Body of pancreas (tissue), 4 donors: ENCODE data around the gene CHTF8. TPM values are rescaled to one million over a fixed set of nuclear protein-coding genes. Genes with fewer than 3 reads are reported as not detected.
A peak's percentile ranks its signal among the peaks of the same experiment; 100 is the strongest.

Experiments used
- ATAC-seq: fragments of 150-250 bp; one replicate; pipeline ENCODE4 v1.9.1; 2016
- DNase-seq, 4 donors: peaks; one replicate each; pipeline ENCODE4 v3.0.0-alpha.2; 2019
- H3K27ac ChIP-seq, 4 donors: fragments of 200-600 bp; sonication (generic); 1 replicate in 3 of 4; 2 replicates in 1 of 4; pipeline versions ENCODE4 v1.5.1 to v1.6.1; 2016 to 2019; ENCODE audit warnings: mild to moderate bottlenecking in 1 of 4, mixed read lengths in 1 of 4, moderate library complexity in 1 of 4
- H3K27me3 ChIP-seq, 2 donors: fragments of 200-600 bp; sonication (generic); one replicate each; pipeline ENCODE4 v1.6.0; 2016; ENCODE audit warnings: mild to moderate bottlenecking in 1 of 2
- H3K36me3 ChIP-seq, 2 donors: fragments of 200-600 bp; sonication (generic); replicated peaks in 1 of 2; 2 replicates each; pipeline ENCODE4 v1.5.1; 2016; ENCODE audit warnings: low read depth in 2 of 2; ENCODE audit not compliant: insufficient read depth in 1 of 2
- H3K4me1 ChIP-seq: fragments of 200-600 bp; sonication (generic); one replicate; pipeline ENCODE4 v1.6.0; 2016
- H3K4me3 ChIP-seq, 2 donors: fragments of 200-600 bp; sonication (generic); 1 replicate in 1 of 2; 2 replicates in 1 of 2; pipeline ENCODE4 v1.5.1; 2016 to 2019
- H3K9me3 ChIP-seq, 3 donors: fragments of 200-600 bp; sonication (generic); 1 replicate in 2 of 3; 2 replicates in 1 of 3; pipeline ENCODE4 v1.5.1; 2016
- POLR2A ChIP-seq, 3 donors: fragments of 450-650 bp; IDR thresholded peaks; one replicate each; pipeline ENCODE4 v1.6.1; 2016; ENCODE audit warnings: antibody characterized with exemption in 3 of 3, mild to moderate bottlenecking in 2 of 3
- WGBS, 2 donors: methylation state at CpG; one replicate each; pipeline ENCODE4 v1.1.5; 2017; 5-methylcytosine and 5-hydroxymethylcytosine counted together
- intact Hi-C: fragments of 100-400 bp; cut with DNase I; formaldehyde crosslinking; loops from one replicate; pipeline ENCODE4 v1.15.1; 2023
- total RNA-seq, 2 donors: library from RNA; depleted of rRNA; stranded (reverse); fragments of >200 nt; gene quantifications; one replicate each; pipeline ENCODE4 v1.1.0, GENCODE V29; 2016
- TF ChIP-seq, protein P1 (sequence below), 7 experiments: fragments of 450-650 bp in 4 of 7; fragments of 200-600 bp in 3 of 7; sonication (generic) in 3 of 7; IDR thresholded peaks; one replicate each; pipeline ENCODE4 v1.5.1; 2016 to 2019; ENCODE audit warnings: antibody characterized with exemption in 7 of 7

Gene CHTF8
- total RNA-seq, 2 donors from 2014 or later, result 35.3 to 39.4 TPM

DNA sequence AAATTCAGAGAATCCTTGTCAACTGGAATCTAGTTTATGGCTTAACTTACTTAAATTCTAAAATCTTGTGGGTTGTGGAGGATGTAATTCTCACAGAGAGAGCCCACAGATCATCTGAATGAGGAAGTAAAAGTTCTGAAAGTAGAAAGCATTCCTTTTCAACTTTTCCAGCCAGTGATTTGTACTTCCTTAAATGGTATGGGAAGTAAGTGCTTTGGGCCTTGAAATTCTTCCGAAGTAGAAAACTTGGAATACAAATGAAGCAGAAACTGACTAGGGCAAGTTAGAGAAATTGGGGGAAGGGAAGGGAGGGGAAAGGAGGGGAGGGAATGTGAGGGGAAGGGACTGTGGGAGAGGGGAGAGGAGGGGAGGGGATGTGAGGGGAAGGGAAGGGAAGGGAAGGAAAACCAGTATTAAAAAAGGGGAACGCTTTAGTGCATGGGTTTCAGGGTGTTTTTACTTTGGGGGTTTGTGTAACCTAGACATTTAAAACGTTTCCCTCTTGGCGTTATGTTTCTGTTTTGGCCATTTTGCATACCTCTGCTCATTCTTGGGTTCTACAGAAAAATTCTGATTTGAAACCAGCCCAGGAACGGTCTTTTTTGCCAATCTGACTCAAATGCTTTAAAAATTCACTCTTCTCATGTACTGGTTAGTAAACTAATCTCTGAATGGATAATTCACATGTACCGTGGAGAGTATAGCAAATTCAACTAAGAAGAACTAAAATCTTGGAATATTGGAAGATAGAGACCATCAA lies 39.1 kb upstream of the CHTF8 start:
- Histone ChIP-seq H3K36me3 (peaks cover 0 to 7% of the 10 kb centered on the region in 2 donors), H3K4me3 (no peak overlapping the region), H3K27me3 (no peaks in the 10 kb centered on the region), H3K27ac (peak overlapping the region in 3 of 4 donors; percentile 31 to 76 (median 65)), H3K4me1 (peaks cover 47% of the 10 kb centered on the region), H3K9me3 (no peaks in the 10 kb centered on the region)
- intact Hi-C loops, result no loop called here
- 59 to 71% methylated on average over 6 of the region's 6 CpGs for WGBS, 2 donors
- ATAC-seq (no peak), DNase-seq (no peak)
- no peak for TF ChIP-seq POLR2A (IDR thresholded peaks at IDR 0.05)
- TF ChIP-seq, protein P1, sequence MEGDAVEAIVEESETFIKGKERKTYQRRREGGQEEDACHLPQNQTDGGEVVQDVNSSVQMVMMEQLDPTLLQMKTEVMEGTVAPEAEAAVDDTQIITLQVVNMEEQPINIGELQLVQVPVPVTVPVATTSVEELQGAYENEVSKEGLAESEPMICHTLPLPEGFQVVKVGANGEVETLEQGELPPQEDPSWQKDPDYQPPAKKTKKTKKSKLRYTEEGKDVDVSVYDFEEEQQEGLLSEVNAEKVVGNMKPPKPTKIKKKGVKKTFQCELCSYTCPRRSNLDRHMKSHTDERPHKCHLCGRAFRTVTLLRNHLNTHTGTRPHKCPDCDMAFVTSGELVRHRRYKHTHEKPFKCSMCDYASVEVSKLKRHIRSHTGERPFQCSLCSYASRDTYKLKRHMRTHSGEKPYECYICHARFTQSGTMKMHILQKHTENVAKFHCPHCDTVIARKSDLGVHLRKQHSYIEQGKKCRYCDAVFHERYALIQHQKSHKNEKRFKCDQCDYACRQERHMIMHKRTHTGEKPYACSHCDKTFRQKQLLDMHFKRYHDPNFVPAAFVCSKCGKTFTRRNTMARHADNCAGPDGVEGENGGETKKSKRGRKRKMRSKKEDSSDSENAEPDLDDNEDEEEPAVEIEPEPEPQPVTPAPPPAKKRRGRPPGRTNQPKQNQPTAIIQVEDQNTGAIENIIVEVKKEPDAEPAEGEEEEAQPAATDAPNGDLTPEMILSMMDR (IDR thresholded peaks at IDR 0.05), result no peak

DNA sequence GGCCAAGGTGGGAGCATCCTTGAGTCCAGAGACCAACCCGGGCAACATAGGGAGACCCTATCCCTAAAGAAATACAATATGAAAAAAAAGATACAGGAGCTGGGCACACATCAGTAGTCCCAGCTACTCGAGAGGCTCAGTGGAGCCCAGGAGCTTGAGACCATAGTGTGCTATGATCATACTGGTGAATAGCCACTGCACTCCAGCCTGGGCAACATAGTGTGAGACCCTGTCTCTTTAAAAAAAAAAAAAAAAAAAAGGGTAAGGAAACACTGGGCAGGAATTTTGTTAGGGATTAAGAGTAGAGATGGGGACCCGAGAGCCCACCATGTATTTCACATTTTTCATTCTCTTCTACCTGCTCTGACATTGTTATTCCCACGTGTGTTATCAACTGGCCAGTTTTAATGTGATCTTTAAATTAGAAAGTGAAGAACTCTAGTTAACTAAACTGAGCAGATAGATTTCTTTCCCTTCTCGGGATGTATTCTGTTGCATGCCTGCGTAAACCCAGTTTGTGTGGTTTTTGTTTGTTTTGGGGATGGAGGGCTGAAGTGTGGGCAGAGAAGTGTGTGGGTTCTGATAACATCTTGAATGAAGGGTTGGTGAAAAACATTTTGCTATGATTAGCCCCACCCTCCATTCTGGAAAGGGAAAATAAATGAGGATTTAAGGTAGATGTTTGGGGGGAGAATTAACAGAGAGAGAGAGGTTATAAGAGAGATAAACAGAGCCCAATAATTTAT lies 37.4 kb upstream of the CHTF8 start:
- TF ChIP-seq, protein P1 (IDR thresholded peaks at IDR 0.05), result no peak
- TF ChIP-seq POLR2A (IDR thresholded peaks at IDR 0.05), result no peak
- WGBS, 2 donors, result 49 to 51% methylated on average over 6 of the region's 6 CpGs
- peaks cover 47% of the 10 kb centered on the region for H3K4me1 ChIP-seq
- intact Hi-C loops, result no loop called here
- H3K36me3 ChIP-seq, result peaks cover 0 to 18% of the 10 kb centered on the region in 2 donors
- H3K27ac ChIP-seq, result peak overlapping the region in 3 of 4 donors; percentile 22 to 76 (median 65)
- no peak for DNase-seq
- H3K27me3 ChIP-seq, result no peaks in the 10 kb centered on the region
- H3K4me3 ChIP-seq, result no peak overlapping the region
- ATAC-seq, result no peak
- H3K9me3 ChIP-seq, result no peaks in the 10 kb centered on the region

DNA sequence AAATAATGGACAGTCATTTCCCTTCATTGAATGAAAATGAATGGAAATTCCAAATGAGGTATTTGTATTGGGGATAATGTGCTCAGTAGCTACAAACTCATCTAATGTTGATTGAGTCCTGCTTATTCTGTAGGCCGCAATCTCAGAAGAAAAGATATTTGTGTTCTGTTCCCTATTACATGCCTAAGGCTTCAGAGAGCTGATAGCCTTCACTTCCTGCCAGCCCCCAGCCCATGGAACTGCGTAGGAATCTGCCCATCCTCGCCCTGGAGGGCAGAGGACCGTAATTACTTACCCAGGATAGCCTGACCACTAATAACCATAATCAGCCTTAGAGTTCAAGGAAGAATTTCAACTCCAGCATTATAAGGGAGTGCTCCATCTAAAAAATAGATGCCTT lies 36.7 kb upstream of the CHTF8 start:
- DNase-seq, result no peak
- no peak overlapping the region for H3K27ac ChIP-seq
- no peak overlapping the region for H3K4me3 ChIP-seq
- H3K27me3 ChIP-seq, result no peaks in the 10 kb centered on the region
- no peak for ATAC-seq
- 97 to 98% methylated on average over 4 of the region's 4 CpGs for WGBS, 2 donors
- H3K4me1 ChIP-seq, result peaks cover 42% of the 10 kb centered on the region
- TF ChIP-seq, protein P1 (IDR thresholded peaks at IDR 0.05), result no peak
- no peak for TF ChIP-seq POLR2A (IDR thresholded peaks at IDR 0.05)
- H3K36me3 ChIP-seq, result peaks cover 0 to 20% of the 10 kb centered on the region in 2 donors
- intact Hi-C loops, result no loop called here
- H3K9me3 ChIP-seq, result no peaks in the 10 kb centered on the region

DNA sequence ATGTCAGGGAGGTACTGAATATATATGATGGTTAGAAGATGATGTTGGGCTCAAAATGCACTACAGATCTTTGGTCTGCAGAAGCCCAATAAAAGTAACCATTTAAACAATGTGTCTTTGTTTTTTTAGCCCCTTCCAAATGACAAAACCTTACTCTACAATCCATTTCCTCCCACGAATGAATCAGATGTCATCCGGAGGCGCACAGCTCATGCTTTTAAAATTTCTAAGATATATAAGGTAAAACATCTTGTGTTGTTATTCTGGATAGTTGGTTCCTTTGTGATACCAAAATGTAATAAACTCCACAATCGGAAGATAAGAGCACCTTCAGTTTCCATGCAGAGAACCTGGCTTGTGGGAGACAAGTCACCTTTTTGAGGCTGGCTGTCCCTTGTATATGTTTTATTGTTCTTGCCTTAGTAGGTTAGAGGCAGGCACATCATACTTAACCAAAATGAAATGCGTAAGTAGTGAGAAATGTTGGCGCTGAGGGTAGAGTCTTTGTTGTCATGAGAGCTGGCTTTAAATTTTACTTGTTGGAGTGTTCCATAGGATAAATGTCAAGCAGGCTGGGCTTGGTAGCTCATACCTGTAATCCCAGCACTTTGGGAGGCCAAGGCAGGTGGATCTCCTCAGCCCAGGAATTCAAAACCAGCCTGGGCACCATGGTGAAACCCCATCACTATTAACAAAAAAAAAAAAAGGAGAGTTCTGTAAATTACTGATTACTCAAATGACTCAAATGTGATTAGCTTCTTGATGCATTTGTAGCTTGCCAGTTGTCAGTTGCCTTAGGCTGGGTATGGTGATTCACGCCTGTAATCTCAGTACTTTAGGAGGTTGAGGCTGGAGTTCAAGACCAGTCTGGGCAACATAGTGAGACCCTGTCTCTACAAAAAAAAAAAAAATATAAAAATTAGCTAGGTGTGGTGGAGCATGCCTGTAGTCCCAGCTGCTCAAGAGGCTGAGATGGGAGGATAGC lies 34.9 kb upstream of the CHTF8 start:
- DNase-seq (no peak), ATAC-seq (no peak)
- Histone ChIP-seq H3K27ac (no peak overlapping the region), H3K27me3 (no peaks in the 10 kb centered on the region), H3K9me3 (no peaks in the 10 kb centered on the region), H3K4me1 (peaks cover 28% of the 10 kb centered on the region), H3K36me3 (peaks cover 0 to 20% of the 10 kb centered on the region in 2 donors), H3K4me3 (no peak overlapping the region)
- 87 to 95% methylated on average over 7 of the region's 7 CpGs for WGBS, 2 donors
- intact Hi-C loops, result no loop called here
- TF ChIP-seq, protein P1 (IDR thresholded peaks at IDR 0.05), result no peak
- no peak for TF ChIP-seq POLR2A (IDR thresholded peaks at IDR 0.05)
